GM12878 (cell line): Measurements from ENCODE around the gene FER1L5. TPM values are rescaled to one million over a fixed set of nuclear protein-coding genes. Genes with fewer than 3 reads are reported as not detected.

Source experiments
- ATAC-seq: fragments of 200-7000 bp; cut with Tn5 transposase; 3 replicates; pipeline ENCODE4 v1.9.1; 2020; ENCODE audit warnings: mild to moderate bottlenecking, moderate library complexity
- BruUV-seq: library from RNA; stranded (reverse); fragments of 400-500 nt; replicated peaks from 2 replicates; lab custom pipeline; 2021; lab: Mats Ljungman, UMichigan
- CTCF ChIA-PET: fragments of 300-600 bp; sonication (Branson Sonifier 250); formaldehyde crosslinking; extraction: SDS; loops from one replicate; lab custom pipeline; 2021; ENCODE audit warnings: inconsistent platforms; lab: Yijun Ruan, JAX
- POLR2A ChIA-PET: fragments of 350-600 bp; formaldehyde crosslinking; extraction: SDS; loops from one replicate; lab custom pipeline; 2021; ENCODE audit warnings: inconsistent platforms; lab: Charles Lee
- RAD21 ChIA-PET: fragments of 300-600 bp; sonication (Branson Sonifier 250); formaldehyde crosslinking; loops from one replicate; lab custom pipeline; 2023; ENCODE audit warnings: antibody characterized with exemption; ENCODE audit not compliant: unreplicated experiment; lab: Charles Lee
- SMC1A ChIA-PET: fragments of 300-600 bp; sonication (Branson Sonifier 250); formaldehyde crosslinking; loops from one replicate; lab custom pipeline; 2023; ENCODE audit not compliant: unreplicated experiment, uncharacterized antibody; lab: Charles Lee
- DNase-seq: peaks from one replicate; pipeline ENCODE4 v3.0.0-alpha.2; 2011; ENCODE audit warnings: low read depth, low spot score
- FAIRE-seq: peaks from 3 replicates; lab custom pipeline; 2011; peaks lifted over from hg19 to GRCh38; lab: Jason Lieb, UNC
- H2AFZ ChIP-seq: 2 replicates; pipeline ENCODE4 v1.6.0; 2011; ENCODE audit warnings: low read depth, low read length, control low read depth; ENCODE audit not compliant: control insufficient read depth
- H3K27ac ChIP-seq: 2 replicates; pipeline ENCODE4 v1.5.1; 2011; ENCODE audit warnings: control low read depth; ENCODE audit not compliant: control insufficient read depth, insufficient read depth
- H3K27me3 ChIP-seq, 2 experiments: replicated peaks in 1 of 2; 2 replicates each; pipeline versions ENCODE4 v1.6.0 to v1.6.1; 2011; ENCODE audit warnings: low read length in 1 of 2; ENCODE audit not compliant: control insufficient read depth in 2 of 2, insufficient read depth in 2 of 2
- H3K36me3 ChIP-seq, 2 experiments: 2 replicates each; pipeline ENCODE4 v1.5.1; 2011; ENCODE audit warnings: low read length in 1 of 2; ENCODE audit not compliant: control insufficient read depth in 2 of 2, insufficient read depth in 2 of 2
- H3K4me1 ChIP-seq: 2 replicates; pipeline ENCODE4 v1.6.1; 2011; ENCODE audit warnings: mild to moderate bottlenecking, low read length, moderate library complexity, mixed read lengths; ENCODE audit not compliant: control insufficient read depth, insufficient read depth
- H3K4me2 ChIP-seq: 2 replicates; pipeline ENCODE4 v1.6.0; 2011; ENCODE audit warnings: control low read depth; ENCODE audit not compliant: control insufficient read depth, insufficient read depth
- H3K4me3 ChIP-seq: fragments of 200-600 bp; sonication (generic); 2 replicates; pipeline ENCODE4 v1.5.1; 2016
- H3K79me2 ChIP-seq: 2 replicates; pipeline ENCODE4 v1.6.0; 2011; ENCODE audit warnings: low read length; ENCODE audit not compliant: control insufficient read depth, insufficient read depth
- H3K9ac ChIP-seq: 2 replicates; pipeline ENCODE4 v1.8.0; 2011; ENCODE audit warnings: low read length, control low read depth, mixed read lengths; ENCODE audit not compliant: control insufficient read depth, insufficient read depth
- H3K9me3 ChIP-seq: replicated peaks from 3 replicates; pipeline ENCODE4 v1.5.1; 2011; ENCODE audit warnings: mild to moderate bottlenecking, low read length; ENCODE audit not compliant: control insufficient read depth, insufficient read depth
- H4K20me1 ChIP-seq: 2 replicates; pipeline ENCODE4 v1.6.0; 2011; ENCODE audit not compliant: control insufficient read depth, insufficient read depth
- BACH1 ChIP-seq: fragments of 450-650 bp; IDR thresholded peaks from 2 replicates; pipeline ENCODE4 v1.6.1; 2017; ENCODE audit warnings: mild to moderate bottlenecking, borderline replicate concordance
- BMI1 ChIP-seq: fragments of 450-650 bp; IDR thresholded peaks from 2 replicates; pipeline ENCODE4 v1.6.1; 2016; ENCODE audit warnings: mild to moderate bottlenecking, moderate library complexity, borderline replicate concordance
- CREM ChIP-seq: IDR thresholded peaks from 2 replicates; pipeline ENCODE4 v1.6.1; 2014; ENCODE audit warnings: antibody characterized with exemption, low read depth
- PAX5 ChIP-seq: IDR thresholded peaks from 2 replicates; pipeline ENCODE4 v1.6.1; 2011; ENCODE audit warnings: low read depth, low read length, borderline replicate concordance
- POLR2AphosphoS5 ChIP-seq: IDR thresholded peaks from 2 replicates; pipeline ENCODE4 v1.6.1; 2011; ENCODE audit warnings: mild to moderate bottlenecking, low read length, inconsistent platforms
- ZNF622 ChIP-seq: fragments of 450-650 bp; IDR thresholded peaks from 2 replicates; pipeline ENCODE4 v1.6.1; 2017; ENCODE audit warnings: mild to moderate bottlenecking, inconsistent platforms
- ZZZ3 ChIP-seq: IDR thresholded peaks from 2 replicates; pipeline ENCODE4 v1.6.1; 2011; ENCODE audit warnings: low read depth; ENCODE audit not compliant: control insufficient read depth, insufficient read length
- WGBS: methylation state at CpG from one replicate; pipeline ENCODE4 v1.1.6; 2016; ENCODE audit warnings: low lambda C conversion rate; ENCODE audit not compliant: insufficient replicate concordance, insufficient coverage; ENCODE audit errors: missing lambda C conversion rate; 5-methylcytosine and 5-hydroxymethylcytosine counted together
- in situ Hi-C: fragments of 300-500 bp; cut with MboI; formaldehyde crosslinking; loops from 9 replicates; pipeline ENCODE4 v1.14.3; 2018; ENCODE audit warnings: mixed read lengths
- intact Hi-C: fragments of 100-400 bp; cut with micrococcal nuclease; formaldehyde crosslinking; loops from one replicate; pipeline ENCODE4 v1.14.2; 2022; ENCODE audit not compliant: unreplicated experiment
- polyA plus RNA-seq, 11 experiments: library from polyadenylated mRNA; depleted of rRNA in 4 of 11; unstranded in 6 of 11; stranded (reverse) in 5 of 11; fragments of >200 nt; fragmentation: Nextera tagmentation in 4 of 11; fragmentation: Illumina TruSeq in 1 of 11; extraction: Ambion mirVana in 4 of 11; extraction: Trizol in 1 of 11; gene quantifications; 1 replicate in 1 of 11; 2 replicates in 10 of 11; pipeline versions ENCODE4 v1.2.1 to v1.2.3, GENCODE V29; 2011 to 2016; ENCODE audit warnings: inconsistent platforms in 2 of 11, missing spikeins in 2 of 11, low read depth in 1 of 11
- total RNA-seq, 4 experiments: library from RNA; depleted of rRNA in 3 of 4; stranded (reverse); fragments of >200 nt in 3 of 4; fragmentation: Illumina TruSeq in 1 of 4; extraction: Trizol in 1 of 4; gene quantifications; 2 replicates each; pipeline versions ENCODE4 v1.2.1 to v1.2.3, GENCODE V29; 2013 to 2021

FER1L5 gene
- total and polyA plus RNA-seq, 10 of the 15 experiments (the other 5 are each of a cell fraction or from before 2014, with no cell fraction given): not detected

- Histone ChIP-seq H3K79me2 (no peaks in the 10 kb centered on the region), H3K4me1 (no peaks in the 10 kb centered on the region), H3K4me3 (no peak overlapping the region), H3K9ac (no peak overlapping the region), H3K27ac (no peak overlapping the region), H3K4me2 (no peak overlapping the region)
- intact Hi-C loops (no loop called here), in situ Hi-C loops (no loop called here)
- no TSS peak for BruUV-seq
- DNase-seq: no peak
- RAD21 ChIA-PET: no interaction called here
- no peak for ATAC-seq
- no peak for FAIRE-seq
- 56% methylated on average over 11 of the region's 11 CpGs for WGBS
- TF ChIP-seq POLR2AphosphoS5: no peak
- no peak for TF ChIP-seq BMI1
- no peak for TF ChIP-seq ZNF622
- no peak for TF ChIP-seq BACH1
- no peak for TF ChIP-seq CREM
- no peak for TF ChIP-seq PAX5
- TF ChIP-seq ZZZ3: no peak
- TF ChIP-seq, all 136 proteins: peak for 0
- POLR2A ChIA-PET: interaction anchor here (0.5 kb wide), 1 partner anchor 156 kb away, joined by 3 read pairs; no protein-coding TSS in a partner anchor
- Histone ChIP-seq H3K9me3 (no peaks in the 10 kb centered on the region), H3K27me3 (no peaks in the 10 kb centered on the region; a peak in 1 of 4 replicates), H4K20me1 (no peaks in the 10 kb centered on the region), H3K36me3 (no peaks in the 10 kb centered on the region), H2AFZ (no peak overlapping the region)
- CTCF ChIA-PET: no interaction called here
- SMC1A ChIA-PET: no interaction called here
Observed at GRCh38 chr2:96688649-96689430, 46.3 kb downstream of the FER1L5 start.
